Fibroblast of skin of scalp (primary cell): ENCODE measurements around the gene SGCE.

Experiments used
- DNase-seq: peaks from one replicate; pipeline ENCODE4 v3.0.0-alpha.2; 2013

SGCE gene

DNA sequence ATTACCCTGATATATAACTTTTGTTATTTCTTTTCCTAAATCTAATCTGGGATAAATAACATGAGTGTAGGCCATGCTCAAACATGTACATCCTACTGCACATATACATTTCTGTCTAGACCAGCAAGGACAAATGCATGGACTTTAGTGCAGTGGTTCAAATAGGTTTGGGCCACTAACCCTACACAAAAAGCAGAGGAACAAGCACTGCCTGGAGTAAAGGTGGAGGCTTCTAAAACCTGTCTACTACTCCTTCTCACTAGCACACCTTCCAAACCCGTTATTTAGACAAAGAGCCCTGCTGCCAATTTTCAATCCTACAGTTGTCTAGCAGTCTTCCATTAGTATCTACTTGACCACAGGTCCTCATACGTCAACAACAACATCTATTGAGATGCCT is 34.8 kb downstream of the SGCE start:
- DNase-seq = no peak

GRCh38 chr7:94620703-94621118 is 35.2 kb downstream of the SGCE start:
- DNase-seq = peak; percentile 91

GRCh38 chr7:94618126-94618525 is 37.8 kb downstream of the SGCE start:
- DNase-seq = peak; percentile 2

DNA sequence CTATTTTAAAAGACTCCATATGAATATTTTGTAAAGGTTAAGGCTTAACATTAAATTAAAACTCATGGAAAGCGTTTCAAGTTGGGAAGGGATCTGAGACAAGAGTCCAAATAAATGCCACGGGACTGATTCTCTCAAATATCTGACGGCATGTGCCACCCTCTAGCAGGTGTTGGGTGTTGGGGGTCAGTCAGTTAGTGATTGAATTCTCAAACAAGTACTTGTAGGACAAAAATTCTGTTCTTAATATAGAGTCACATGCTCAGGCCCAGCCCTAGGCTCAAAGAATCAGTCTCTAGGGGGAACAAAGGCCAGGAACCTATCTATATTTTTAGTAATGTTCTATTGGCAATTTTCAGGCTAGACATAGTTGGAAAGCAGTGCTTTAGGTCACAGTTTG is 39.1 kb downstream of the SGCE start:
- DNase-seq = no peak

DNA sequence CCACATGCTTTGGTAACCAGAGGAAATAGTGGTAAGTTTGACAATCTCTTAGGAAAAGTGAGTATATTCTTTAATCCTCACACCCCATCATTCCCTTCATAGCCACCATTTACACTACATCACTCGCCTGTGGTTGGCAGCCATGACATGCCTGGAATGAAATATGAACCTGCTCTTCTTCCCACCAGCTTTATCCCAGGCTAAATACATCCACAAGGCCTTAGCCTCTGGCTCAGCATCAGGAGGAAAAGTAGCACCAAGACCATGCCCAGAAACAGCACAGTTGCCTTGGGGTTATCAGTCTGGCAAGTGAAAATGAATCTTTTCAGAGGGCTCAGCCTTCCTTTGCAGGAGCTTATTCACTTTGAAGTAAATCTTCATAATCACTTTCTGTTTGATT is 40.3 kb downstream of the SGCE start:
- DNase-seq = no peak

DNA sequence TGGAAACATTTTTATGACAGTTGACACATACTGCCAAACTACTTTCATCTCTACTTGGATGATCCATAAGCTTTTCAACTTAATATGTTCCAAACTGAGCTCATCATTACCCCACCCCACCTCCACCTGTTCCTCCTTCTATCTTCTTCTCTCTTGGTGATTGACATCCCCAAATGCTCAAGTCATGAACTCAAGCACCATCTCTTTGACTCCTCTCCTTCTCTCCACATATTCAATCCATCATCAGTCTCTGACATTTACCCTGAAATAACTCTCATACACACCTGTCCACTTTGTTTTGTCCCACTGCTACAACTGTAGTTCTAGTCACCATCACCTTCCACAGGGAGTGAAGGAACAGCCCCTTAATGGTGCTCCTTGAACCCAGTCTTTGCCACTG is 43.3 kb downstream of the SGCE start:
- no peak for DNase-seq

DNA sequence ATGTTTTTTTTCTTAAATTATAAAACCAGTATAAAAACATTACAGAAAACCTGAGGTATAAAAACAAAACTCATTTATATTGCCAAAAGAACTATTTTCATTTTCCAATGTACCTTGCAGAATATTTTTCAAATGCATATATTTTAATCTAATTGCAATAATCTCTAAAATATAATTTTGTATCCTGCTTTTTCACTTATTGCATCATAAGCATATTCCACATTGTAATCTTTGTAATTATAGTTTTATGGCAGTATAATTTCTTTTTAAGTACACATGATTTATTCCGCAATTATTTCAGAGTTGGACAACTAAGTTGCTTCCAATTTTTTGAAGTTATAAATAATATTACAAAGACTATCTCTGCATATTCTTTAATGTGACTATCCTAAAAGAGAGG is 43.7 kb downstream of the SGCE start:
- no peak for DNase-seq

- no peak for DNase-seq
Measured at GRCh38 chr7:94609561-94609960, 46.4 kb downstream of the SGCE start.

GRCh38 chr7:94605031-94605430 is 50.9 kb downstream of the SGCE start:
- DNase-seq = no peak

DNA sequence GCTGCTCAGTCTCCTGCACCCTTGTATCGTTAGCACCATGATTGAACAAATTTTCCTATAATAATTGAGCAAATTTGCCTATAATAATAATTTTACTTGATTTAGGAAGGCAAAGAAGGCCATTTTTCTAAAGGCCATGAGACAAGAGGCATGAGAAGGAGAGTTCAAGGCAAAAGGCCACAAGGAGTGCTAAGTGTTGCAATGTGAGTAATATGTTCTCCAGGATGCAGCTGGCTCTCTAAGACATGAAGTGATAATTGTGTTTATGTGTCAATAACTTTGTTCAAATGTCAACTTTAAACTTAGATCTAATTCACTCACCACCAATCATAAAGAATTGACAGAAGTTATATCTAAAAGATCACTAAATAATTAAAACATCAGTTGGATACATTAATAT is 53.8 kb downstream of the SGCE start:
- no peak for DNase-seq

- DNase-seq = no peak
Measured at GRCh38 chr7:94600267-94600666, 55.7 kb downstream of the SGCE start.

- no peak for DNase-seq
Measured at GRCh38 chr7:94595717-94596116, 60.2 kb downstream of the SGCE start.

DNA sequence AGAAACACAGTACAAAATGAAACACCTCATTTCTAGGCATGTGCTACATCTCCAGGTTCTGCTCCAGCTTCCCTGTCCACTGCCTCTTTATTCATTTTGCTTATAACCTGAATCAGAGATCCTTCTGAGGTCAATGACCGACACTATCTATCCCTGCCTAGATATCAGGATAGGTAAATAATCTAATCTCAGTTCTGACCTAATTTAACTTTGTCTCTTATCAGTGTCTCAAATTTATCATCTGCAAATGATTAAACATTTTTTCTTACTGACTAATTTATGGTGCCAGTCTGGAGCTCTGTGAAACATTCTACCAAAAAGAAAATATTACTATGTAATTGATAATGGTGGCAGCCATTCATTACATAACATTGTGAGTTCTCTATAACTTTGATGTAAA is 61.1 kb downstream of the SGCE start:
- no peak for DNase-seq

GRCh38 chr7:94591176-94591575 is 64.8 kb downstream of the SGCE start:
- no peak for DNase-seq

- no peak for DNase-seq
Measured at GRCh38 chr7:94590526-94591162, 65.3 kb downstream of the SGCE start.

DNA sequence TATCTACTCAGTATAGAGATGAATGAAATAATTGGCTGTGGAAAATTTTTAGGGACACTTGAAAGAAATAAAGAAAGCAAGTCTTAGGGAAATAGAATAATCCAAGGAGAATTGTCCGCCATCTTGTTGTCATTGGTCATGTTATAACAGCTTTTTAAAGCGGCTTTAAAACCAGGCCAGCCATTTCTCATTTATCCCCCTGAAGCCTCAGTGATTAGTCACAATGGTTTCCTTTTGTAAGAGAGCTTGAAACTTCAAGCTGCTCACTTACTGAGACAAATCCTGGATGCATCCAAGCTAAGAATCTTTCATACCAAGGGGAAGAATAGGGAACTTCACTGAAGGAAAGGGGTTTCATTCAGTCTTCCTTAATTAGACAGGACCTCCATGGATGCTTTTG is 67.9 kb downstream of the SGCE start:
- DNase-seq = no peak

- DNase-seq = peak; percentile 42
Measured at GRCh38 chr7:94584113-94584512, 71.8 kb downstream of the SGCE start.

- peak; percentile 18 for DNase-seq
Measured at GRCh38 chr7:94580601-94581000, 75.3 kb downstream of the SGCE start.

GRCh38 chr7:94579470-94579869 is 76.5 kb downstream of the SGCE start:
- DNase-seq = no peak

- DNase-seq = no peak
Measured at GRCh38 chr7:94578614-94579013, 77.3 kb downstream of the SGCE start.

GRCh38 chr7:94577357-94577756 is 78.6 kb downstream of the SGCE start:
- no peak for DNase-seq

GRCh38 chr7:94576316-94576715 is 79.6 kb downstream of the SGCE start:
- DNase-seq = no peak

DNA sequence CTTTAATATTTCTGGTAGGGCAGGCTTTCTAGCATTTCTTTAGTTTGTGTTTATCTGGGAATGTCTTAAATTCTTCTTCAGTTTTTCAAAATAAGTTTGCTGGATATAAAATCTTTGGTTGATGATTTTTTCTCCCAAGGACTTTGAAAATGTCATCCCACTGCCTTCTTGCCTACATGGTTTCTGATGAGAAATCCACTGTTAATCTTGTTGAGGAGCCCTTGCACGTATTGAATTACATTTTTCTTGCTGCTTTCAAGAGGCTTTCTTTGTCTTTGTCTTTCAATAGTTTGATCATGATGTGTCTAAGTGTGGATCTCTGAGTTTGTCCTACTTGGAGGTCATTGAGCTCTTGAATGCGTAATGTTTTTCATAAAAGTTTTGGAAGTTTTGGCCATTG is 80.3 kb downstream of the SGCE start:
- DNase-seq = no peak

DNA sequence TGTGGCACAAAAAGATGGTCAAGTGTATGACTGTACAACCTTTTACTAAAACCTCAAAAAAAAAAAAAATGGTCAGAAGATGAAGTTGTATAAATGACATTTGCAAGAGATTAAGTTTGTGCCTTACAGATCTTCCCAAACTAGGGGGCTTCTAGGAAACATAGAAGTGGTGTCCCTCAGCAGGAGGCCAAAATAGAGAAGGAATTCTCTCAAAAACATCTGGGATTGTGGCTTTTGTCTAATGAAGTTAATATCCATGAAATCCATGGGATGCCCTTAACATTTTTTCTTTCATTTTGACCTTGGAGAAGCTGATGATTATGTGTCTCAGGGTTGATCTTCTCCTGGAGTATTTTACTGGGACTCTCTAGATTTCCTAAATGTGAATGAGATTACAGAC is 84.1 kb downstream of the SGCE start:
- peak; percentile 17 for DNase-seq

- no peak for DNase-seq
Measured at GRCh38 chr7:94567396-94567795, 88.5 kb downstream of the SGCE start.
